A549 (cell line): ENCODE measurements around the gene C2CD3. TPM values are rescaled to one million over a fixed set of nuclear protein-coding genes. Genes with fewer than 3 reads are reported as not detected.

Experiments used
- ATAC-seq, 2 experiments: fragments of 200-7000 bp in 1 of 2; fragments of >200 bp in 1 of 2; cut with Nextera tagmentation in 1 of 2; cut with Tn5 transposase in 1 of 2; 3 replicates each; pipeline versions ENCODE4 v1.8.0 to v1.9.1; 2018 to 2020; ENCODE audit warnings: mild to moderate bottlenecking in 1 of 2, moderate library complexity in 1 of 2
- CTCF ChIA-PET: fragments of 300-600 bp; sonication (Branson Sonifier 250); formaldehyde crosslinking; extraction: SDS; loops from one replicate; lab custom pipeline; 2021; ENCODE audit warnings: antibody characterized with exemption, inconsistent platforms; lab: Yijun Ruan, JAX
- POLR2A ChIA-PET: fragments of 350-600 bp; formaldehyde crosslinking; extraction: SDS; loops from one replicate; lab custom pipeline; 2021; ENCODE audit warnings: antibody characterized with exemption, inconsistent platforms; lab: Yijun Ruan, JAX
- DNase-seq, 2 experiments: peaks; one replicate each; pipeline versions ENCODE4 v3.0.0 to v3.0.0-alpha.2; 2011 to 2016; ENCODE audit warnings: low read depth in 1 of 2, low spot score in 1 of 2
- FAIRE-seq: peaks from 2 replicates; lab custom pipeline; 2011; peaks lifted over from hg19 to GRCh38; lab: Jason Lieb, UNC
- H3K27ac ChIP-seq, 2 experiments: fragments of >200 bp; sonication (Bioruptor Twin); formaldehyde crosslinking; 3 replicates each; pipeline ENCODE4 v1.5.1; 2016 to 2017
- H3K4me1 ChIP-seq: fragments of >200 bp; sonication (Bioruptor Twin); formaldehyde crosslinking; 3 replicates; pipeline ENCODE4 v1.6.1; 2016
- H3K4me2 ChIP-seq: fragments of >200 bp; sonication (Bioruptor Twin); formaldehyde crosslinking; 3 replicates; pipeline ENCODE4 v1.6.1; 2016
- H3K4me3 ChIP-seq: fragments of >200 bp; sonication (Bioruptor Twin); formaldehyde crosslinking; 3 replicates; pipeline ENCODE4 v1.5.1; 2016
- H3K9me3 ChIP-seq: fragments of >200 bp; sonication (Bioruptor Twin); formaldehyde crosslinking; 3 replicates; pipeline ENCODE4 v1.6.1; 2016
- BHLHE40 ChIP-seq: IDR thresholded peaks from 2 replicates; pipeline ENCODE4 v1.6.1; 2012; ENCODE audit warnings: low read depth, low read length, inconsistent platforms
- CEBPB ChIP-seq, 2 experiments: fragments of >200 bp in 1 of 2; sonication (Bioruptor Twin) in 1 of 2; formaldehyde crosslinking in 1 of 2; IDR thresholded peaks; 2 replicates each; pipeline ENCODE4 v1.6.1; 2012 to 2016
- EHF ChIP-seq: fragments of 250-450 bp; sonication (Bioruptor Pico); IDR thresholded peaks from 2 replicates; pipeline ENCODE4 v1.5.0; 2020; ENCODE audit warnings: mild to moderate bottlenecking
- FOSL2 ChIP-seq, 2 experiments: fragments of 450-650 bp in 1 of 2; fragments of >200 bp in 1 of 2; sonication (Bioruptor Twin) in 1 of 2; formaldehyde crosslinking; IDR thresholded peaks; 2 replicates each; pipeline versions ENCODE4 v1.5.0 to v1.6.1; 2016 to 2020; ENCODE audit warnings: mild to moderate bottlenecking in 1 of 2, moderate library complexity in 1 of 2
- GATA3 ChIP-seq: IDR thresholded peaks from 2 replicates; pipeline ENCODE4 v1.6.1; 2012; ENCODE audit warnings: borderline replicate concordance
- HOXA7 ChIP-seq: fragments of 250-450 bp; sonication (Bioruptor Pico); IDR thresholded peaks from 2 replicates; pipeline ENCODE4 v1.5.0; 2020; ENCODE audit warnings: mild to moderate bottlenecking, moderate library complexity
- HOXB13 ChIP-seq: fragments of 250-450 bp; sonication (Bioruptor Pico); IDR thresholded peaks from 2 replicates; pipeline ENCODE4 v1.5.0; 2020; ENCODE audit warnings: low read depth, mild to moderate bottlenecking, moderate library complexity
- JUN ChIP-seq, 2 experiments: fragments of >200 bp; sonication (Bioruptor Twin); formaldehyde crosslinking; IDR thresholded peaks; 2 replicates in 1 of 2; 3 replicates in 1 of 2; pipeline ENCODE4 v1.6.1; 2016 to 2017
- KDM1A ChIP-seq: fragments of 200-600 bp; sonication (generic); IDR thresholded peaks from 2 replicates; pipeline ENCODE4 v1.6.1; 2016; ENCODE audit warnings: low read depth, mild to moderate bottlenecking
- KDM5A ChIP-seq: fragments of 200-600 bp; sonication (generic); IDR thresholded peaks from 2 replicates; pipeline ENCODE4 v1.6.1; 2016; ENCODE audit warnings: antibody characterized with exemption, mild to moderate bottlenecking
- NR3C1 ChIP-seq: fragments of >200 bp; sonication (Bioruptor Twin); formaldehyde crosslinking; IDR thresholded peaks from 3 replicates; pipeline ENCODE4 v1.6.1; 2017
- PHF8 ChIP-seq: fragments of 200-600 bp; sonication (generic); IDR thresholded peaks from 2 replicates; pipeline ENCODE4 v1.6.1; 2016; ENCODE audit warnings: low read depth, mild to moderate bottlenecking, antibody characterized with exemption, moderate library complexity, borderline replicate concordance
- RAD21 ChIP-seq, 2 experiments: fragments of >200 bp in 1 of 2; sonication (Bioruptor Twin) in 1 of 2; formaldehyde crosslinking in 1 of 2; IDR thresholded peaks in 1 of 2; conservative IDR thresholded peaks in 1 of 2; 2 replicates in 1 of 2; 3 replicates in 1 of 2; pipeline ENCODE4 v1.6.1; 2012 to 2018; ENCODE audit warnings: inconsistent platforms in 1 of 2
- RARB ChIP-seq: fragments of 250-450 bp; sonication (Bioruptor Pico); IDR thresholded peaks from 2 replicates; pipeline ENCODE4 v1.8.0; 2021; ENCODE audit warnings: mild to moderate bottlenecking, moderate library complexity
- ZC3H11A ChIP-seq: fragments of 450-650 bp; IDR thresholded peaks from 2 replicates; pipeline ENCODE4 v1.6.1; 2014; ENCODE audit warnings: antibody characterized with exemption, mild to moderate bottlenecking
- ZNF302 ChIP-seq: fragments of 250-450 bp; sonication (Bioruptor Pico); IDR thresholded peaks from 2 replicates; pipeline ENCODE4 v1.9.0; 2021; ENCODE audit warnings: inconsistent platforms, mild to moderate bottlenecking, moderate library complexity
- WGBS: methylation state at CpG from one replicate; pipeline ENCODE4 v1.1.6; 2017; ENCODE audit errors: missing lambda C conversion rate; 5-methylcytosine and 5-hydroxymethylcytosine counted together
- polyA plus RNA-seq, 4 experiments: library from polyadenylated mRNA; depleted of rRNA in 3 of 4; stranded (reverse); fragments of >200 nt; fragmentation: RNase III in 1 of 4; extraction: RNeasy Plus Mini Kit Qiagen cat#74134 plus additional on column Dnase treatment in 1 of 4; gene quantifications; 2 replicates in 3 of 4; 3 replicates in 1 of 4; pipeline ENCODE4 v1.2.3, GENCODE V29; 2011 to 2017
- TF ChIP-seq, protein P1 (sequence below): IDR thresholded peaks from 2 replicates; pipeline ENCODE4 v1.6.1; 2012; ENCODE audit warnings: low read depth, borderline replicate concordance
- TF ChIP-seq, protein P2 (sequence below): fragments of >200 bp; sonication (Bioruptor Twin); formaldehyde crosslinking; IDR thresholded peaks from 3 replicates; pipeline ENCODE4 v1.5.1; 2016
- TF ChIP-seq, protein P3 (sequence below): IDR thresholded peaks from 2 replicates; pipeline ENCODE4 v1.6.1; 2012
- TF ChIP-seq, protein P4 (sequence below): fragments of 200-600 bp; sonication (generic); IDR thresholded peaks from 2 replicates; pipeline ENCODE4 v1.6.1; 2016; ENCODE audit warnings: antibody characterized with exemption, mild to moderate bottlenecking, moderate library complexity
- TF ChIP-seq, protein P5 (sequence below): IDR thresholded peaks from 2 replicates; pipeline ENCODE4 v1.6.1; 2012

The C2CD3 gene
- polyA plus RNA-seq, 2 of the 4 experiments (the other 2 are of a cell fraction) = 15.2 to 19.8 TPM

DNA sequence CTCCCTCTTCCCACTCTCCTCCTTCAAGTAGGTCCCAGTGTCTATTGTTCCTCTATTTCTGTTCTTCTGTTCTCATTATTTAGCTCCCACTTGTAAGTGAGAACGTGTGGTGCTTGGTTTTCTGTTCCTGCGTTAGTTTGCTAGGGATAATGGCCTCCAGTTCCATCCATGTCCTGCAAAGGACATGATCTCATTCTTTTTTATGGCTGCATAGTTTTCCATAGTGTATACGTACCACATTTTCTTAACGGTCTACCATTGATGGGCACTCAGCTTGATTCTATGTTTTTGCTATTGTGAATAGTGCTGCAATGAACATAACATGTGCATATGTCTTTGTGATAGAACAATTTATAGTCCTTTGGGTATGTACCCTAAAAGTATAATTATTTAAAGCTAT is 26.2 kb downstream of the C2CD3 start:
- H3K27ac ChIP-seq = no peak overlapping the region
- POLR2A ChIA-PET = no interaction called here
- 92% methylated on average over 4 of the region's 4 CpGs for WGBS

DNA sequence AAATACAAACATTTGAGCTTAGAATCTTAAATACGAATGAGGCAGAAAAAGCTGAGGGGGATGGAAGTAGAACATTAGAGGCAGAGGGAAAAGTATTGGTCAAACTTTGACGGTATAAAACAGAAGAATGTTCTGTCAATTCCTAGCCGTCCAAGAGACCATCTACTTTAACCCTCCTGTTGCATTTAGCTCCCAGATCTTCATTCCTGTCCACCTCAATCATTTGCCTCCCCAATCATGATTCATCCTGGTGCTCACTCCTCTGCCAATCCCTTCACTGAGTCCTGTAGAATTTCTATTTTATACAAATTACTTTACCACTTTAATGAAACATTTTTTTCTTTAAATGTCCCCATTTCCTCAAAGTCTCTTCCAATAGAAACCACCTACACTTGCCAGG is 28.2 kb downstream of the C2CD3 start:
- TF ChIP-seq KDM1A = no peak
- TF ChIP-seq, protein P1, sequence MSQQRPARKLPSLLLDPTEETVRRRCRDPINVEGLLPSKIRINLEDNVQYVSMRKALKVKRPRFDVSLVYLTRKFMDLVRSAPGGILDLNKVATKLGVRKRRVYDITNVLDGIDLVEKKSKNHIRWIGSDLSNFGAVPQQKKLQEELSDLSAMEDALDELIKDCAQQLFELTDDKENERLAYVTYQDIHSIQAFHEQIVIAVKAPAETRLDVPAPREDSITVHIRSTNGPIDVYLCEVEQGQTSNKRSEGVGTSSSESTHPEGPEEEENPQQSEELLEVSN = no peak
- TF ChIP-seq, protein P2, sequence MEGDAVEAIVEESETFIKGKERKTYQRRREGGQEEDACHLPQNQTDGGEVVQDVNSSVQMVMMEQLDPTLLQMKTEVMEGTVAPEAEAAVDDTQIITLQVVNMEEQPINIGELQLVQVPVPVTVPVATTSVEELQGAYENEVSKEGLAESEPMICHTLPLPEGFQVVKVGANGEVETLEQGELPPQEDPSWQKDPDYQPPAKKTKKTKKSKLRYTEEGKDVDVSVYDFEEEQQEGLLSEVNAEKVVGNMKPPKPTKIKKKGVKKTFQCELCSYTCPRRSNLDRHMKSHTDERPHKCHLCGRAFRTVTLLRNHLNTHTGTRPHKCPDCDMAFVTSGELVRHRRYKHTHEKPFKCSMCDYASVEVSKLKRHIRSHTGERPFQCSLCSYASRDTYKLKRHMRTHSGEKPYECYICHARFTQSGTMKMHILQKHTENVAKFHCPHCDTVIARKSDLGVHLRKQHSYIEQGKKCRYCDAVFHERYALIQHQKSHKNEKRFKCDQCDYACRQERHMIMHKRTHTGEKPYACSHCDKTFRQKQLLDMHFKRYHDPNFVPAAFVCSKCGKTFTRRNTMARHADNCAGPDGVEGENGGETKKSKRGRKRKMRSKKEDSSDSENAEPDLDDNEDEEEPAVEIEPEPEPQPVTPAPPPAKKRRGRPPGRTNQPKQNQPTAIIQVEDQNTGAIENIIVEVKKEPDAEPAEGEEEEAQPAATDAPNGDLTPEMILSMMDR = no peak
- no peak for TF ChIP-seq FOSL2 (IDR thresholded peaks at IDR 0.05)
- no peak for TF ChIP-seq FOSL2 (CRISPR knock-in tag; IDR thresholded peaks at IDR 0.05)
- TF ChIP-seq HOXA7 (CRISPR knock-in tag) = no peak
- no peak for TF ChIP-seq ZNF302 (CRISPR knock-in tag)
- TF ChIP-seq RARB = no peak
- no peak for TF ChIP-seq CEBPB (IDR thresholded peaks at IDR 0.05)
- TF ChIP-seq BHLHE40 = no peak
- TF ChIP-seq, protein P3, sequence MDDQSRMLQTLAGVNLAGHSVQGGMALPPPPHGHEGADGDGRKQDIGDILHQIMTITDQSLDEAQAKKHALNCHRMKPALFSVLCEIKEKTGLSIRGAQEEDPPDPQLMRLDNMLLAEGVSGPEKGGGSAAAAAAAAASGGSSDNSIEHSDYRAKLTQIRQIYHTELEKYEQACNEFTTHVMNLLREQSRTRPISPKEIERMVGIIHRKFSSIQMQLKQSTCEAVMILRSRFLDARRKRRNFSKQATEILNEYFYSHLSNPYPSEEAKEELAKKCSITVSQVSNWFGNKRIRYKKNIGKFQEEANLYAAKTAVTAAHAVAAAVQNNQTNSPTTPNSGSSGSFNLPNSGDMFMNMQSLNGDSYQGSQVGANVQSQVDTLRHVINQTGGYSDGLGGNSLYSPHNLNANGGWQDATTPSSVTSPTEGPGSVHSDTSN = no peak
- TF ChIP-seq GATA3 = no peak
- CTCF ChIA-PET = interaction anchor here (2.4 kb wide), 1 partner anchor 20 kb away, joined by 6 read pairs; no protein-coding TSS in a partner anchor
- FAIRE-seq = no peak

More for the DNA sequence above, 26.2 kb downstream of the C2CD3 start:
- DNase-seq = no peak
- CTCF ChIA-PET = interaction anchor here (1.3 to 2.4 kb wide), 3 partner anchors 22 to 165 kb away, joined by 3 to 6 read pairs (median 3); no protein-coding TSS in a partner anchor
- Histone ChIP-seq H3K4me1 (peaks cover 68% of the 10 kb centered on the region), H3K9me3 (no peaks in the 10 kb centered on the region), H3K4me3 (no peak overlapping the region), H3K4me2 (no peak overlapping the region)
- no peak for ATAC-seq
- no peak for FAIRE-seq
- TF ChIP-seq NR3C1 = no peak
- TF ChIP-seq, protein P4, sequence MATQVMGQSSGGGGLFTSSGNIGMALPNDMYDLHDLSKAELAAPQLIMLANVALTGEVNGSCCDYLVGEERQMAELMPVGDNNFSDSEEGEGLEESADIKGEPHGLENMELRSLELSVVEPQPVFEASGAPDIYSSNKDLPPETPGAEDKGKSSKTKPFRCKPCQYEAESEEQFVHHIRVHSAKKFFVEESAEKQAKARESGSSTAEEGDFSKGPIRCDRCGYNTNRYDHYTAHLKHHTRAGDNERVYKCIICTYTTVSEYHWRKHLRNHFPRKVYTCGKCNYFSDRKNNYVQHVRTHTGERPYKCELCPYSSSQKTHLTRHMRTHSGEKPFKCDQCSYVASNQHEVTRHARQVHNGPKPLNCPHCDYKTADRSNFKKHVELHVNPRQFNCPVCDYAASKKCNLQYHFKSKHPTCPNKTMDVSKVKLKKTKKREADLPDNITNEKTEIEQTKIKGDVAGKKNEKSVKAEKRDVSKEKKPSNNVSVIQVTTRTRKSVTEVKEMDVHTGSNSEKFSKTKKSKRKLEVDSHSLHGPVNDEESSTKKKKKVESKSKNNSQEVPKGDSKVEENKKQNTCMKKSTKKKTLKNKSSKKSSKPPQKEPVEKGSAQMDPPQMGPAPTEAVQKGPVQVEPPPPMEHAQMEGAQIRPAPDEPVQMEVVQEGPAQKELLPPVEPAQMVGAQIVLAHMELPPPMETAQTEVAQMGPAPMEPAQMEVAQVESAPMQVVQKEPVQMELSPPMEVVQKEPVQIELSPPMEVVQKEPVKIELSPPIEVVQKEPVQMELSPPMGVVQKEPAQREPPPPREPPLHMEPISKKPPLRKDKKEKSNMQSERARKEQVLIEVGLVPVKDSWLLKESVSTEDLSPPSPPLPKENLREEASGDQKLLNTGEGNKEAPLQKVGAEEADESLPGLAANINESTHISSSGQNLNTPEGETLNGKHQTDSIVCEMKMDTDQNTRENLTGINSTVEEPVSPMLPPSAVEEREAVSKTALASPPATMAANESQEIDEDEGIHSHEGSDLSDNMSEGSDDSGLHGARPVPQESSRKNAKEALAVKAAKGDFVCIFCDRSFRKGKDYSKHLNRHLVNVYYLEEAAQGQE = no peak
- no peak for TF ChIP-seq EHF
- no peak for TF ChIP-seq KDM5A
- TF ChIP-seq RAD21 (conservative IDR thresholded peaks at IDR 0.05 in 1 of 2, IDR thresholded peaks at IDR 0.05 in 1 of 2) = no peak
- no peak for TF ChIP-seq JUN (IDR thresholded peaks at IDR 0.05)
- TF ChIP-seq, protein P5, sequence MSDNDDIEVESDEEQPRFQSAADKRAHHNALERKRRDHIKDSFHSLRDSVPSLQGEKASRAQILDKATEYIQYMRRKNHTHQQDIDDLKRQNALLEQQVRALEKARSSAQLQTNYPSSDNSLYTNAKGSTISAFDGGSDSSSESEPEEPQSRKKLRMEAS = no peak
- no peak for TF ChIP-seq RARB
- TF ChIP-seq HOXA7 (CRISPR knock-in tag) = no peak
- no peak for TF ChIP-seq ZC3H11A
- no peak for TF ChIP-seq HOXB13 (CRISPR knock-in tag)
- no peak for TF ChIP-seq PHF8

More for the DNA sequence above, 28.2 kb downstream of the C2CD3 start:
- H3K9me3 ChIP-seq = no peaks in the 10 kb centered on the region
- no peak overlapping the region for H3K4me3 ChIP-seq
- peaks cover 67% of the 10 kb centered on the region for H3K4me1 ChIP-seq
- no peak for ATAC-seq
- peak overlapping the region; percentile 88 to 90 for H3K27ac ChIP-seq
- H3K4me2 ChIP-seq = peak overlapping the region; percentile 33
- no peak for DNase-seq
- POLR2A ChIA-PET = no interaction called here
- 56% methylated on average over 3 of the region's 3 CpGs for WGBS
